K562 (cell line): ENCODE results near the gene SIRT3. TPM values are rescaled to one million over a fixed set of nuclear protein-coding genes. Genes with fewer than 3 reads are reported as not detected.

Experiments
- CBX1 ChIP-seq: sonication (generic); IDR thresholded peaks from 2 replicates; pipeline ENCODE4 v1.6.1; 2016; ENCODE audit warnings: antibody characterized with exemption, low read depth, mild to moderate bottlenecking
- RBM15 ChIP-seq: fragments of 200-400 bp; formaldehyde crosslinking; IDR thresholded peaks from 2 replicates; pipeline ENCODE4 v1.6.1; 2018; ENCODE audit warnings: mild to moderate bottlenecking, low read length, moderate library complexity; ENCODE audit not compliant: insufficient read depth
- RERE ChIP-seq: sonication (generic); formaldehyde crosslinking; IDR thresholded peaks from 2 replicates; pipeline ENCODE4 v1.8.0; 2023; ENCODE audit warnings: missing genetic modification reagents, mild to moderate bottlenecking, borderline replicate concordance
- RREB1 ChIP-seq: fragments of 250-450 bp; sonication (Bioruptor Pico); IDR thresholded peaks from 2 replicates; pipeline ENCODE4 v1.4.0; 2020
- SMARCC2 ChIP-seq: fragments of 450-650 bp; IDR thresholded peaks from 2 replicates; pipeline ENCODE4 v1.6.1; 2017; ENCODE audit warnings: antibody characterized with exemption, moderate library complexity, mild to moderate bottlenecking, low read depth
- ZEB2 ChIP-seq: fragments of 450-650 bp; IDR thresholded peaks from 2 replicates; pipeline ENCODE4 v1.6.1; 2016
- ZNF146 ChIP-seq: IDR thresholded peaks from one replicate; pipeline ENCODE4 v1.6.1; 2018; ENCODE audit warnings: missing compliant biosample characterization; ENCODE audit not compliant: unreplicated experiment
- ZNF217 ChIP-seq: sonication (generic); formaldehyde crosslinking; IDR thresholded peaks from 2 replicates; pipeline ENCODE4 v1.8.0; 2022; ENCODE audit warnings: mild to moderate bottlenecking, missing genetic modification reagents
- ZNF398 ChIP-seq: fragments of 250-450 bp; sonication (Bioruptor Pico); IDR thresholded peaks from 2 replicates; pipeline ENCODE4 v1.8.0; 2021; ENCODE audit warnings: moderate library complexity, mild to moderate bottlenecking, inconsistent platforms
- ZNF445 ChIP-seq: fragments of 250-450 bp; sonication (Bioruptor Pico); IDR thresholded peaks from 2 replicates; pipeline ENCODE4 v1.4.0; 2020; ENCODE audit warnings: low read depth, mild to moderate bottlenecking, moderate library complexity
- polyA plus RNA-seq, 8 experiments: library from polyadenylated mRNA; depleted of rRNA in 4 of 8; stranded (reverse) in 5 of 8; unstranded in 3 of 8; fragments of >200 nt; fragmentation: Nextera tagmentation in 2 of 8; fragmentation: Illumina TruSeq in 1 of 8; extraction: Ambion mirVana in 2 of 8; extraction: Trizol in 1 of 8; gene quantifications; 2 replicates each; pipeline versions ENCODE4 v1.2.1 to v1.2.3, GENCODE V29; 2011 to 2014; ENCODE audit warnings: inconsistent platforms in 1 of 8, missing spikeins in 1 of 8
- total RNA-seq, 7 experiments: library from RNA; depleted of rRNA in 6 of 7; stranded (reverse); fragments of >200 nt in 6 of 7; fragmentation: Illumina TruSeq in 2 of 7; extraction: Trizol in 2 of 7; gene quantifications; 2 replicates each; pipeline versions ENCODE4 v1.2.1 to v1.2.3, GENCODE V29; 2011 to 2021; ENCODE audit warnings: low replicate concordance in 1 of 7
- TF ChIP-seq, protein P1 (sequence below): fragments of 450-650 bp; IDR thresholded peaks from 2 replicates; pipeline ENCODE4 v1.6.1; 2018; ENCODE audit warnings: mild to moderate bottlenecking, low read depth; ENCODE audit not compliant: partially characterized antibody
- TF ChIP-seq, protein P2 (sequence below): fragments of 450-650 bp; formaldehyde crosslinking; IDR thresholded peaks from 2 replicates; pipeline ENCODE4 v1.4.0; 2020; ENCODE audit warnings: mild to moderate bottlenecking, moderate library complexity

SIRT3 gene
- total and polyA plus RNA-seq, 9 of the 15 experiments (the other 6 are each of a cell fraction or from before 2014, with no cell fraction given), result 1.9 to 27.5 (median 14.5) TPM

- TF ChIP-seq, protein P1, sequence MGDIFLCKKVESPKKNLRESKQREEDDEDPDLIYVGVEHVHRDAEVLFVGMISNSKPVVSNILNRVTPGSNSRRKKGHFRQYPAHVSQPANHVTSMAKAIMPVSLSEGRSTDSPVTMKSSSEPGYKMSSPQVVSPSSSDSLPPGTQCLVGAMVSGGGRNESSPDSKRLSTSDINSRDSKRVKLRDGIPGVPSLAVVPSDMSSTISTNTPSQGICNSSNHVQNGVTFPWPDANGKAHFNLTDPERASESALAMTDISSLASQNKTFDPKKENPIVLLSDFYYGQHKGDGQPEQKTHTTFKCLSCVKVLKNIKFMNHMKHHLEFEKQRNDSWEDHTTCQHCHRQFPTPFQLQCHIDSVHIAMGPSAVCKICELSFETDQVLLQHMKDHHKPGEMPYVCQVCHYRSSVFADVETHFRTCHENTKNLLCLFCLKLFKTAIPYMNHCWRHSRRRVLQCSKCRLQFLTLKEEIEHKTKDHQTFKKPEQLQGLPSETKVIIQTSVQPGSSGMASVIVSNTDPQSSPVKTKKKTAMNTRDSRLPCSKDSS, result peak; percentile 54
- no peak for TF ChIP-seq RREB1 (CRISPR knock-in tag)
- TF ChIP-seq SMARCC2, result no peak
- no peak for TF ChIP-seq ZNF445 (CRISPR knock-in tag)
- TF ChIP-seq, protein P2, sequence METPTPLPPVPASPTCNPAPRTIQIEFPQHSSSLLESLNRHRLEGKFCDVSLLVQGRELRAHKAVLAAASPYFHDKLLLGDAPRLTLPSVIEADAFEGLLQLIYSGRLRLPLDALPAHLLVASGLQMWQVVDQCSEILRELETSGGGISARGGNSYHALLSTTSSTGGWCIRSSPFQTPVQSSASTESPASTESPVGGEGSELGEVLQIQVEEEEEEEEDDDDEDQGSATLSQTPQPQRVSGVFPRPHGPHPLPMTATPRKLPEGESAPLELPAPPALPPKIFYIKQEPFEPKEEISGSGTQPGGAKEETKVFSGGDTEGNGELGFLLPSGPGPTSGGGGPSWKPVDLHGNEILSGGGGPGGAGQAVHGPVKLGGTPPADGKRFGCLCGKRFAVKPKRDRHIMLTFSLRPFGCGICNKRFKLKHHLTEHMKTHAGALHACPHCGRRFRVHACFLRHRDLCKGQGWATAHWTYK (CRISPR knock-in tag), result no peak
- no peak for TF ChIP-seq ZNF146 (CRISPR knock-in tag)
- no peak for TF ChIP-seq ZEB2
- TF ChIP-seq ZNF217 (CRISPR knock-in tag), result no peak
- no peak for TF ChIP-seq RBM15
- TF ChIP-seq CBX1, result no peak
- TF ChIP-seq RERE, result no peak
- TF ChIP-seq ZNF398 (CRISPR knock-in tag), result no peak
These were observed 40.1 kb upstream of the SIRT3 start (continued) for GRCh38 chr11:276219-276618.
